ENCODE data around the gene AKNAD1.

AKNAD1 gene

DNA sequence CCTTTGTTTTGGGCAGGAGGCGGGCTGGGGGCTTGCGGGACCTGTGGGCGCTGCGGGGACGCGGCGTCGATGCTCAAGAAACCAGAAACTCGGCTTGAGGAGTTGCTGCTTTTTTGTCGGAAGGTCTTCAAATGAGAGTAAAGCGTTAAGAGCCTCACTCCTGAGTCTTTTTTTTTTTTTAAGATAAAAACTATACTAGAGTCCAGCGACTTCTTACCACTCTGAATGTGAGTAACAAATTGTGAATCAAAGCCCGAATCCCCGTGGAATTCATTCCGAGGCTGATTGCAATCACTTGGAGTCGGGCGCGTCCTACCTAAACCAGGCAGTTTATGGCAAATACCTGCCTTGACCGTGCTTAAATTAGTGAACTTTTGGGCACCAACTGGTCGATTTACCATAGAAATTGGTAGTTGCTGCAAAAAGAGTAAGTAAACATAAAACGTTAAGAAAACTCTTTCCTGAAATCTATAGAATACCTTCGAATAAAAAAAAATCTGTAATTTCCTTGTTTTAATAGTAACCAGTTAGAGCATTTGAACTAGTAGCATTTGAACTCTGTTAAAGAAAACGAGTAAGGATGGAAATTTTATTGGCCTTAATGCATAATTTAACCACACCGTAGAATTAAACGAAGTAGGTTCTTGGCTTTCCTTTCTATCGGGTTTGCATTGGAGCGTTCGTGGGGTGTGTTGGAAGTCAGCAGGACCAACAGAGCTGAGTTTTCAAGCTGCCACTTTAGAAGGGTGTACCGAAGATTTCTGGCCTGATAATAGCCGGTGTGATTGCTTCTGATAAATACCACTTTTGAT, 20.7 kb upstream of the AKNAD1 start:
- H3K9me3 ChIP-seq = no peaks in the 10 kb centered on the region
- intact Hi-C loops (cut with DNase I; ENCODE audit: low total_unique reads) = no loop called here
- H3K27ac ChIP-seq = peak overlapping the region; percentile 65 to 77
- H3K36me3 ChIP-seq = no peaks in the 10 kb centered on the region
- H3K4me1 ChIP-seq = peaks cover 0 to 17% (median 0%) of the 10 kb centered on the region in 4 donors
- H3K4me3 ChIP-seq = peak overlapping the region; percentile 72 to 89
- DNase-seq = peak in 1 of 2 donors; percentile 32
- H3K27me3 ChIP-seq = no peaks in the 10 kb centered on the region
- TF ChIP-seq, protein P1, sequence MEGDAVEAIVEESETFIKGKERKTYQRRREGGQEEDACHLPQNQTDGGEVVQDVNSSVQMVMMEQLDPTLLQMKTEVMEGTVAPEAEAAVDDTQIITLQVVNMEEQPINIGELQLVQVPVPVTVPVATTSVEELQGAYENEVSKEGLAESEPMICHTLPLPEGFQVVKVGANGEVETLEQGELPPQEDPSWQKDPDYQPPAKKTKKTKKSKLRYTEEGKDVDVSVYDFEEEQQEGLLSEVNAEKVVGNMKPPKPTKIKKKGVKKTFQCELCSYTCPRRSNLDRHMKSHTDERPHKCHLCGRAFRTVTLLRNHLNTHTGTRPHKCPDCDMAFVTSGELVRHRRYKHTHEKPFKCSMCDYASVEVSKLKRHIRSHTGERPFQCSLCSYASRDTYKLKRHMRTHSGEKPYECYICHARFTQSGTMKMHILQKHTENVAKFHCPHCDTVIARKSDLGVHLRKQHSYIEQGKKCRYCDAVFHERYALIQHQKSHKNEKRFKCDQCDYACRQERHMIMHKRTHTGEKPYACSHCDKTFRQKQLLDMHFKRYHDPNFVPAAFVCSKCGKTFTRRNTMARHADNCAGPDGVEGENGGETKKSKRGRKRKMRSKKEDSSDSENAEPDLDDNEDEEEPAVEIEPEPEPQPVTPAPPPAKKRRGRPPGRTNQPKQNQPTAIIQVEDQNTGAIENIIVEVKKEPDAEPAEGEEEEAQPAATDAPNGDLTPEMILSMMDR (IDR thresholded peaks at IDR 0.05) = no peak

DNA sequence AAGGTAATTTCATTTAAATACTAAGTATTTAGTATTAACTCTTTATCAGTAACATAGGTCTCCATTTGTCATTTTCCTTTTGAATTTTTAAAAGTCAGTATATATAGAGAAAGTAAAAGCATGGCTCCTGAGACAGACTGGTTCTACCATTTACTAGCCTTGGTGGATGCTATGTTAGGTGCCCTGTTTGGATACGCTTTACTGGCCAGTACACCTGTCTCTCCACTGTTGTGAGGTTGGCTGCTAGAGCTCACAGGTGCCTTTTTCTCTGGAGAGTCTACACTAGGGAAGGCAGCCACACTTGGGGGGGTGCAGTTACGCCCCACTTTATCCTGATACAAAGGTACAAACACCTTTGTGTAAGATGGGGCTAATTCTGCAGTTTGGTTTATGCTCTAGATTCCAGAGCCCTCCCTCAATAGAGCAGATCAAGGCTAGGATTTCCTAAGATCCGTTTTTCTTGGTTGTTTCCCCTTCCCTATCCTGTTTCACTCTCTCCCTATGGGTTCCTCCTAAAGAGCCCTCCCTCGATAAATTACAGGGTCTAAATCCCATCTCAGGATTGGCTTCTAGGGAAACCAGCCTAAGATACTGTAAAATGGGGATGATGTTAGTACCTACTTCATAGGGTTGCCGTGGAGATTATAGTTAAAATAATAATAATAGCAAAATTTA, 14.3 kb upstream of the AKNAD1 start:
- TF ChIP-seq, protein P1 (IDR thresholded peaks at IDR 0.05) = no peak
- no peaks in the 10 kb centered on the region for H3K36me3 ChIP-seq
- H3K4me3 ChIP-seq = no peak overlapping the region
- H3K9me3 ChIP-seq = no peaks in the 10 kb centered on the region
- DNase-seq = no peak
- no peaks in the 10 kb centered on the region for H3K27me3 ChIP-seq
- intact Hi-C loops (cut with DNase I; ENCODE audit: low total_unique reads) = no loop called here
- H3K27ac ChIP-seq = no peak overlapping the region
- H3K4me1 ChIP-seq = peaks cover 0 to 2% (median 0%) of the 10 kb centered on the region in 4 donors

DNA sequence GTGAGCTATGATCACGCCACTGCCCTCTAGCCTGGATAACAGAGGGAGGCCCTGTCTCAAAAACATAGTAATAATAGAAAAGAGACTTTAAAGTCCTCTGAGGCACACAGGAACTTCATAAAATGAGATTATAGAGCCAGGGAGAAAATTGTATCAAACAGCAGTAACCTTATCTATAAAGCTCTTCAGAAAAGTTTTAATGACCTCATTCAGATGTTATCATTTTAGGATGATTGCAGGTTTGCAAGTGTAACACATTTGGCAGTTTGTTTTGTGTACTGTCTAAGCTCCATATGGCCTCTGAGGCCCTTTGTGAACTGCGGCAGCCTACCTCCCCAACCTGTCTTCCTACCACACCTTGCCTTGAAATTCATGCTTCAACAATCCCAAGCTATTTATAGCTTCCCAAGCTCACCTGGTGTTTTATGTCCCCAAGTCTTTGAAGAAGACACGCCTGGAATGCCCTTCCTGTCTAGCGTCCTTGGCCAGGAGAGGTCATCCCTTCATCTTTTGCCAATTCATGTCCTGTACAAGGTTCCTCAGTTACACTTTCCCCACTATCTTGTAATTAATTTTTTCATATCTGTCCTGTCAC, 8.5 kb upstream of the AKNAD1 start:
- intact Hi-C loops (cut with DNase I; ENCODE audit: low total_unique reads) = no loop called here
- no peak for DNase-seq
- no peak overlapping the region for H3K4me3 ChIP-seq
- no peaks in the 10 kb centered on the region for H3K9me3 ChIP-seq
- no peak overlapping the region for H3K27ac ChIP-seq
- H3K4me1 ChIP-seq = no peaks in the 10 kb centered on the region
- H3K36me3 ChIP-seq = no peaks in the 10 kb centered on the region
- H3K27me3 ChIP-seq = no peaks in the 10 kb centered on the region
- TF ChIP-seq, protein P1 (IDR thresholded peaks at IDR 0.05) = no peak

DNA sequence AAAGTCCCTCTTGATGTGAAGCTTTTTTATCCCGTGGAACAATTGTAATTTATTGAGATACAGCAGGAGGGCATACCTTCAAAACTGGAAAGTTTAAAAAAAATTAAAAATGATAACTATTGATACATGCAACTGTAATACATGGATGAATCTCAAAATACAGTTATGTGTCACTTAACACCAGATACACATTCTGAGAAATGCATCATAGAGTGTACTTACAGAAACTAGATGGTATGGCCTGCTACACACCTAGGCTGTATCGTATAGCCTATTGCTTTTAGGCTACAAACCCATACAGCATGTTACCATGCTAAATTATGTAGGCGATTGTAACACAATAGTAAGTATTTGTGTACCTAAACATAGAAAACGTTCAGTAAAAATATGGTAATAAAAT, 7.1 kb upstream of the AKNAD1 start:
- DNase-seq = no peak
- Histone ChIP-seq H3K9me3 (no peaks in the 10 kb centered on the region), H3K36me3 (no peaks in the 10 kb centered on the region), H3K4me1 (no peaks in the 10 kb centered on the region), H3K27me3 (no peaks in the 10 kb centered on the region), H3K4me3 (no peak overlapping the region), H3K27ac (no peak overlapping the region)
- TF ChIP-seq, protein P1 (IDR thresholded peaks at IDR 0.05) = no peak
- intact Hi-C loops (cut with DNase I; ENCODE audit: low total_unique reads) = no loop called here

DNA sequence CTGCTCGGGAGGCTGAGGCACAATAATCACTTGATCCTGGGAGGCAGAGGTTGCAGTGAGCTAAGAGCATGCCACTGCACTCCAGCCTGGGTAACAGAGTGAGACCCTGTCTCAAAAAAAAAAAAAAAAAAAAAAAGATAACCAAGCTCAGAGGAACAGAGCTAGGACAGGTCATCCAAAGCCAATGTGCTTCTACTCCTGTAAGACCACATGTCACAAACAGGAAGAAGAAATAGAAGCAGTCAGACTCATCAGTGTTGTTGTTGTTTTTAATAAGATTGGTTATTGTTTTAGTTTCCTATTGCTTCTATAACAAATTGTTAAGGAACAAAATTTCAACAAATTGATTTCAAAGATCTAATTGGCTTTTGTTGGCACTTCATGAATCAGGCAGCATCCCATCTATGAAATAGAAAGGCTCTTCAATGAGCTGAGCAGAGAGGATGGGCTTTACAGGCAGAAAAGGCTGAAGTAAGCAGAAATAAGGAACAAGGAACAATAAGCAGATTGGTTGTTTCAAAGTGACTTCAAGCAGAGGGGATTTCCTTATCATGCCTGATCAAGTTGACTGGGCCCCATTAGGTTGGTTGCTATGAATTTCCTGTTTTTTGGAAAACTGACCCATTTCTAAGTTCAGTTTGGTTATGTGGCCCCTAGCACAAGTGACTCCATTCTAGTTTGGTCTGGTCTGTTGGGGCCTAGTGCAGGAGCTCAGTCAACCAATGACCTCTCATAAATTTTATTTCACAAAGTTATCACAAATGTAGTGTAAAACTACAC, 6.0 kb upstream of the AKNAD1 start:
- H3K27me3 ChIP-seq = no peaks in the 10 kb centered on the region
- no peaks in the 10 kb centered on the region for H3K9me3 ChIP-seq
- no peaks in the 10 kb centered on the region for H3K36me3 ChIP-seq
- no peak overlapping the region for H3K27ac ChIP-seq
- intact Hi-C loops (cut with DNase I; ENCODE audit: low total_unique reads) = no loop called here
- DNase-seq = no peak
- TF ChIP-seq, protein P1 (IDR thresholded peaks at IDR 0.05) = no peak
- H3K4me1 ChIP-seq = no peaks in the 10 kb centered on the region
- H3K4me3 ChIP-seq = no peak overlapping the region

Measured in tibial artery (tissue), 4 donors.